ENCODE data around the gene NKAIN2.

NKAIN2 gene

DNA sequence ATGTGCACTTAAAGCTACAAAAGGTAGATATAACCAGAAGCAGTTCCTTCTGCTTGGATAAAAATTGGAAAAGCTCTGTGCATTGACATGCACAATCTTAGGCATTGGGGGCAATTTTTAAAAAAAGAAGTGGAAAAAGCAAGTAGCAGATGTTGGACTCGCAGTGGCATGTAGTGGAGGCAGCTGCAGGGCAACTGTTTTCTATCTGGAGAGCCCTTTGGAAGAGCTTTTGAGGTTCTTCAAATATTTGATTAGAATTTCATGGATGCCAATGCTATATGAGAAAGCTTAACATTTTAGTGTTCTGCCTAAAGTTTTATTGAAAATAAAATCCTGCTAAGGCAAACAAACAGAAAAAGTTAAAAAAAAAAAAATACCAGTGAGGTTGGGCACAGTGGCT lies 770.3 kb downstream of the NKAIN2 start:
- no peak overlapping the region for H3K4me3 ChIP-seq (ENCODE audit: low read length)
- H3K27me3 ChIP-seq (ENCODE audit: control insufficient read depth, insufficient read depth, low read length), result no peaks in the 10 kb centered on the region
- H3K27ac ChIP-seq (ENCODE audit: low read length), result no peak overlapping the region
- no peaks in the 10 kb centered on the region for H3K36me3 ChIP-seq (ENCODE audit: control insufficient read depth, low read depth, low read length)
- H3K4me1 ChIP-seq (ENCODE audit: control insufficient read depth, low read depth, low read length), result no peaks in the 10 kb centered on the region
- no peak overlapping the region for H3K9ac ChIP-seq (ENCODE audit: low read length)
- no peaks in the 10 kb centered on the region for H3K9me3 ChIP-seq (ENCODE audit: control insufficient read depth, low read depth, low read length)

DNA sequence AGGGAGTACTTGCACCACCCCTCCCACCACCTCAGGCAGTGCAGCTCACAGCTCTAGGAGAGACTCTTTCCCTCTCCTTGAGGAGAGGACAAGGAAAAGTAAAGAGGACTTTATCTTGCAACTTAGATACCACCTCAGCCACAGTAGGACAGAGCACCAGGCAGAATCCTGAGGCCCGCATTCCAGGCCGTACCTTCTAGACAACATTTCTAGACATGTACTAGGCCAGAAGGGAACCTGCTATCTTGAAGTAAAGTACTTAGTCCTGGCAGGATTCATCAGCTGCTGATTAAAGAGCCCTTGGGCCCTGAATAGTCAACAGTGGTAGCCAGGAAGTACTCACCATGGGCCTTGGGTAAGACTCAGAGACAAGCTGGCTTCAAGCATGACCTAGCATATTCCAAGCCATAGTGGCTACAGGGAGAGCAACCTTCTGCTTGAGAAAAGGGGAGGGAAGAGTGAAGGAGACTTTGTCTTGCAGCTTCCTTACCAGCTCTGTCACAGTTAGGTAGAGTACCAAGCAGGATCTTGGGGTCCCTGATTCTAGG lies 774.1 kb downstream of the NKAIN2 start:
- no peak overlapping the region for H3K9ac ChIP-seq (ENCODE audit: low read length)
- no peak overlapping the region for H3K27ac ChIP-seq (ENCODE audit: low read length)

DNA sequence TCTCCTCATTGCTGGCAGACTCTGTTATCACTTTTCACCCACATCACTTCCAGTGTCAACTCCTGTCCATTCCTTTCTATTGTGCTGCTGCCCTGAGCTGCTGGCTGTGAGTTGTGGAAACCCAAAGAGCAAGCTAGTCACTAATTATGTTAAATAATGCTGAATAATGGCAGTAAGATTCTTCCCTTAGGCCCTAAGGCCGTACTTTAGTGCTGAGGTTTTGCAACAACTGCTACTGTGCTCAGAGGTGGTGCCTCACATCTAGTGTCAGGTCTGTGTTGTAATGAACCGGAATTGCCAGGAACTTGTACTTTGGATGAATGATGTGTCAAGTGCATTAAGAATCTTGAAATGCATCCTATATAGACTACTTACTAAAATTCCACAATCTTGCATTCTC lies 786.3 kb downstream of the NKAIN2 start:
- Histone ChIP-seq H3K36me3 (ENCODE audit: control insufficient read depth, low read depth, low read length) (no peaks in the 10 kb centered on the region), H3K4me1 (ENCODE audit: control insufficient read depth, low read depth, low read length) (no peaks in the 10 kb centered on the region), H3K4me3 (ENCODE audit: low read length) (no peak overlapping the region), H3K9ac (ENCODE audit: low read length) (no peak overlapping the region), H3K9me3 (ENCODE audit: control insufficient read depth, low read depth, low read length) (no peaks in the 10 kb centered on the region), H3K27me3 (ENCODE audit: control insufficient read depth, insufficient read depth, low read length) (no peaks in the 10 kb centered on the region), H3K27ac (ENCODE audit: low read length) (no peak overlapping the region)

More for the DNA sequence above, 774.1 kb downstream of the NKAIN2 start:
- H3K4me1 ChIP-seq (ENCODE audit: control insufficient read depth, low read depth, low read length), result no peaks in the 10 kb centered on the region
- no peaks in the 10 kb centered on the region for H3K9me3 ChIP-seq (ENCODE audit: control insufficient read depth, low read depth, low read length)
- no peaks in the 10 kb centered on the region for H3K27me3 ChIP-seq (ENCODE audit: control insufficient read depth, insufficient read depth, low read length)
- H3K4me3 ChIP-seq (ENCODE audit: low read length), result no peak overlapping the region
- no peaks in the 10 kb centered on the region for H3K36me3 ChIP-seq (ENCODE audit: control insufficient read depth, low read depth, low read length)

DNA sequence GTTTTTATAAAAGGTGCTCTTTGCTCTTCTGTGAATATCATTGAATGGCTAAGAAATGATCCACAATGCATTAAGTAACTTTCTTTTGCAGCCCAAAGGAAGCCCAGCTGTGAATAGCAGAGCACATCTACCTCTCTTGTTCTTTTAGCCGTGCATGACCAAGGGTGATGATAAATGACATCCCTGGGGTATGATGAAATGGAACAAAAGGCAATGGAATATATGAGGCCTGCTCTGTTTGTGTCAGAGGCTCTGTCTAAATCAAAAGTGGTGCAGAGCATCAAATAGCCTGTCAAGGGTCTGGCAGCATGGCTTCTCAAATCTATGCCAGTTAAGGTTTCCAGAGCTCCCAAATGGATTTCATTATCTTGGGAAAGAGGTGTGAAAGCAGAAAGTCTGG lies 796.0 kb downstream of the NKAIN2 start:
- no peaks in the 10 kb centered on the region for H3K27me3 ChIP-seq (ENCODE audit: control insufficient read depth, insufficient read depth, low read length)
- H3K9me3 ChIP-seq (ENCODE audit: control insufficient read depth, low read depth, low read length), result no peaks in the 10 kb centered on the region
- no peak overlapping the region for H3K4me3 ChIP-seq (ENCODE audit: low read length)

DNA sequence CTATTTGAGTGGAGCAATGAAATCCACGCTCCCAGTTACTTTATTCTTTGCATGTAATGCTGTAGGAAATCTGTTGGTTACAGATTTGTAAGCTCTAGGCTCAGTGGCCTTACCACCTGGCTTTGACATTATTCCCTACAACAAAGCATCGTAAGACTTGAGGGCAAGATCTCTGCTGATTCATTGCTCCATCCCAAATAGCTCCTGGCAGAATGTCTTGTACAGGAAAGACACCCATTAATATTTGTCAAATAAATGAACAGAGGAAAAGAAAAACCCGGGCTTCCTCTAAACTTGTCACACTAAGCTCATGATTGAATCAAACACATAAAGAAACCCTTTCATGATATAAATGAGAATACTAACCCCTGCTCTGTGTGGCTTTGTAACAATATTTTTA lies 801.1 kb downstream of the NKAIN2 start:
- H3K4me1 ChIP-seq (ENCODE audit: control insufficient read depth, low read depth, low read length), result no peaks in the 10 kb centered on the region
- H3K9ac ChIP-seq (ENCODE audit: low read length), result no peak overlapping the region
- no peak overlapping the region for H3K27ac ChIP-seq (ENCODE audit: low read length)
- no peaks in the 10 kb centered on the region for H3K9me3 ChIP-seq (ENCODE audit: control insufficient read depth, low read depth, low read length)
- H3K4me3 ChIP-seq (ENCODE audit: low read length), result no peak overlapping the region
- H3K27me3 ChIP-seq (ENCODE audit: control insufficient read depth, insufficient read depth, low read length), result no peaks in the 10 kb centered on the region
- H3K36me3 ChIP-seq (ENCODE audit: control insufficient read depth, low read depth, low read length), result no peaks in the 10 kb centered on the region

More for the DNA sequence above, 796.0 kb downstream of the NKAIN2 start:
- Histone ChIP-seq H3K36me3 (ENCODE audit: control insufficient read depth, low read depth, low read length) (no peaks in the 10 kb centered on the region), H3K9ac (ENCODE audit: low read length) (no peak overlapping the region), H3K27ac (ENCODE audit: low read length) (no peak overlapping the region), H3K4me1 (ENCODE audit: control insufficient read depth, low read depth, low read length) (no peaks in the 10 kb centered on the region)

DNA sequence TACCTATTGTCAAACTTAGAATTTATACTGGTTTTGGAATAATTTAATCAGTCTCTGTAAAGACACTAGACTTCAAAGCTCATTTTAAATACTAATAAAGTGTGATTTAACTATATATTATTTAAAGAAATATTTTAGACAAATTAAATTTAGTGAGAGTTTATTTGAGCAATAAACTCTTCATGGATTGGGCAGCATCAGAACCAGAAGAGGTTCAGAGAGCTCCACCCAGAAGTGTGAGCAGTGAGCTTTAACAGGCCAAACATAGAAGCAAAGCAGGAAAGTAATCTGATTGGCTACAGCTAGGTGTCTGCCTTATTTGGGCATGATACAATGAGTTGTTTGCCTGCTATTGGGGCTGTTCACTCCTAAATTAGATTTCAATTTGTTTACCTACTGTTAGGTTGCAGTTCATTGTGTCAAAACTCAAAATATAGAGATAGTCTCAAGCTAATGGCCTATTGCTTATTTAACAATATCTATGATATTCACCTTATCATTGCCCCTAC lies 803.5 kb downstream of the NKAIN2 start:
- H3K36me3 ChIP-seq (ENCODE audit: control insufficient read depth, low read depth, low read length), result no peaks in the 10 kb centered on the region
- no peak overlapping the region for H3K9ac ChIP-seq (ENCODE audit: low read length)
- H3K4me3 ChIP-seq (ENCODE audit: low read length), result no peak overlapping the region
- H3K27me3 ChIP-seq (ENCODE audit: control insufficient read depth, insufficient read depth, low read length), result no peaks in the 10 kb centered on the region
- no peaks in the 10 kb centered on the region for H3K9me3 ChIP-seq (ENCODE audit: control insufficient read depth, low read depth, low read length)
- H3K4me1 ChIP-seq (ENCODE audit: control insufficient read depth, low read depth, low read length), result no peaks in the 10 kb centered on the region
- H3K27ac ChIP-seq (ENCODE audit: low read length), result no peak overlapping the region

DNA sequence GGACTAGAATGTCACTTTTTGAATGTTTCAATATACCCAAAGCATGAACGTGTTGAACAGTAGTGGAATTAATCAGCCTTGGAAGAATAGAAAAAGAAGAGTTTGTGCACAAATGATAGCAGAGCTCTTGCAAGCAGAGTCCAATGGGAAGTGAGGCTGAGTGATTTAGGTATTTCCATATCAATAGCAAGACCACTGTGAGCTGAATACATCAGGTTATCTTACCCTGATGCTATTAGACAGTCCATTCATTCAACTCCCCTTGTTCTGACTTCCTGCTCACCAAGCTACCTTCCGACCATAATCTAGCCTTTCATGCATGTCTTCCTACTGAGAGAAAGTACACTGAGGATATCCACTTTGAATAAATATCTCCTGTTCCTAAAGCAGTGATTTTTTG lies 809.4 kb downstream of the NKAIN2 start:
- Histone ChIP-seq H3K4me3 (ENCODE audit: low read length) (no peak overlapping the region), H3K27me3 (ENCODE audit: control insufficient read depth, insufficient read depth, low read length) (no peaks in the 10 kb centered on the region), H3K36me3 (ENCODE audit: control insufficient read depth, low read depth, low read length) (no peaks in the 10 kb centered on the region), H3K4me1 (ENCODE audit: control insufficient read depth, low read depth, low read length) (peaks cover 8% of the 10 kb centered on the region), H3K9ac (ENCODE audit: low read length) (no peak overlapping the region), H3K27ac (ENCODE audit: low read length) (no peak overlapping the region), H3K9me3 (ENCODE audit: control insufficient read depth, low read depth, low read length) (no peaks in the 10 kb centered on the region)

DNA sequence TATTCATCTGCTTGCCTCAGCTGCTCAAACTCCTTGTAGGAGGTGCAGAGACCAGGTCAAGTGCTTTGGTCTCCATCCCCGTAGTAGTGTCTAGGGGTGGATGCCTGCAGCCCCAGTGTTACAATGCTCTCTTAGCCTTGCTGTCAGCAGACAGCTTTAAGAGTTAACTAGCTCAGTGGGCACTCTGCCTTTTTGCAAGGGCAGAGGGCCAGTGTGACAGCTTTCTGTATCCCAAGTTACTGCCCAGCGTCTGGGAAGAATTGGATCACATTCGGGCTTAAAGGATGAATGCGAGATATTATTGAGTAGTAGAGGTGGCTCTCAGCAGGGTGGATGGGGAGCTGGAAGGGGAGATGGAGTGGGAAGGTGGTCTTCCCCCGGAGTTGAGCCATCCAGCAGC lies 818.7 kb downstream of the NKAIN2 start:
- no peaks in the 10 kb centered on the region for H3K9me3 ChIP-seq (ENCODE audit: control insufficient read depth, low read depth, low read length)
- no peaks in the 10 kb centered on the region for H3K4me1 ChIP-seq (ENCODE audit: control insufficient read depth, low read depth, low read length)
- no peak overlapping the region for H3K9ac ChIP-seq (ENCODE audit: low read length)
- no peak overlapping the region for H3K4me3 ChIP-seq (ENCODE audit: low read length)
- H3K36me3 ChIP-seq (ENCODE audit: control insufficient read depth, low read depth, low read length), result no peaks in the 10 kb centered on the region
- no peaks in the 10 kb centered on the region for H3K27me3 ChIP-seq (ENCODE audit: control insufficient read depth, insufficient read depth, low read length)
- H3K27ac ChIP-seq (ENCODE audit: low read length), result no peak overlapping the region

DNA sequence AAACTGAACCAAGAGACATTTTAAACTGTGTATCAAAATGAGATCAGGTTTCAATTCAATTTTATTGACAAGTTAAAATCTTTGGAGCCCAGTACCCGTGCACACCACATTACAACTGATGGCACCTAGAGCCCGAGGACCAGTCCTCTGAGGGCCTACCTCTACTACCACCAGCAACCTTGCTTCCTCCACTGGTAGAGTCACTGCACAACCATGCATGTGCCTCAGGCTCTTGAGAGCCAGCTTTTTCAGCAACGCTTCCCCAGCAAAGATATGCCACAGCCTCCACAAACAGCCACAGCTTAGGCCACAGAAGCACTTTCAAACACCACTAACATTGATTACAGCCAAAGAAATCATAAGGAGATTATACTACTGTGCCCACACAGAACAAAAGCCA lies 830.0 kb downstream of the NKAIN2 start:
- Histone ChIP-seq H3K9ac (ENCODE audit: low read length) (no peak overlapping the region), H3K36me3 (ENCODE audit: control insufficient read depth, low read depth, low read length) (no peaks in the 10 kb centered on the region), H3K4me1 (ENCODE audit: control insufficient read depth, low read depth, low read length) (no peaks in the 10 kb centered on the region), H3K9me3 (ENCODE audit: control insufficient read depth, low read depth, low read length) (no peaks in the 10 kb centered on the region), H3K27ac (ENCODE audit: low read length) (no peak overlapping the region), H3K4me3 (ENCODE audit: low read length) (no peak overlapping the region), H3K27me3 (ENCODE audit: control insufficient read depth, insufficient read depth, low read length) (no peaks in the 10 kb centered on the region)

DNA sequence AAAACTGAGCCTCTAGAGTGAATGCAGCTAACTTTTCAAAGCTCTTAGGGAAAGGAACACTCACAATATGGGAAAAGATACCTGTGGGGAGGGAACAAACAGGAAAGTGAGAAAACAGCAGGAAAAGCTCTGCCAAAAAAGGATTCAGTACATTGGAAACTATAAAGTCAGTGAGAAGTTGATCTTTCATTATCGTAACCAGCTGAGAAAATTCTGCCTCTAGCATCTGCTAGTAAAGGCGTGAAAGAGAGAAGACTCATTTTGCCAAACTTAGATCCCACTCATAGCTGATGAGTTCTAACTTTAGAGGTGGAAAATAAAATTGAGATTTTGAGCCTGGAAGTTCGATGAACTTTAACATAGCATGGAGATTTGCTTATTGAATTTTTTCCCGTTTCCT lies 836.8 kb downstream of the NKAIN2 start:
- no peak overlapping the region for H3K4me3 ChIP-seq (ENCODE audit: low read length)
- H3K9ac ChIP-seq (ENCODE audit: low read length), result no peak overlapping the region
- H3K36me3 ChIP-seq (ENCODE audit: control insufficient read depth, low read depth, low read length), result no peaks in the 10 kb centered on the region
- H3K27ac ChIP-seq (ENCODE audit: low read length), result no peak overlapping the region
- no peaks in the 10 kb centered on the region for H3K4me1 ChIP-seq (ENCODE audit: control insufficient read depth, low read depth, low read length)
- no peaks in the 10 kb centered on the region for H3K27me3 ChIP-seq (ENCODE audit: control insufficient read depth, insufficient read depth, low read length)
- no peaks in the 10 kb centered on the region for H3K9me3 ChIP-seq (ENCODE audit: control insufficient read depth, low read depth, low read length)

DNA sequence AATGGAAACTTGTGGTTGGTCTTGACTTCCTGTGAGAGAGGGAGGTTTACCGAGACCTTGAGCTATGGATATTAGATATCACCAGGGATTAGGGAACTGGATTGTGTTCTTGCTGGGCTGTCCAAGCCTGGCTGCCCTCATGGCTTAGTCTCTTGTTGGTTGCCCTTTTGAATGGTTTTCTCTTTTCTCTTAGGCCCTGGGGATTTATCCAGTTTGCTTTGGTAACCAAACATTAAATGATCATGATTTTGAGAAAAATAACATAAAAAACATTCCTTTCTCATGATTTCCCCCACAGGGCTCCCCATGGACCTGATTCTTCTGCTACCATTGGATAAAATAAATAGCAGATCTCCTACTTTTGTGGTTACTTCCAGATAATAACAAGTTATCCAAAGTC lies 852.2 kb downstream of the NKAIN2 start:
- no peak overlapping the region for H3K9ac ChIP-seq (ENCODE audit: low read length)
- H3K27ac ChIP-seq (ENCODE audit: low read length), result no peak overlapping the region
- H3K4me1 ChIP-seq (ENCODE audit: control insufficient read depth, low read depth, low read length), result peaks cover 7% of the 10 kb centered on the region
- no peak overlapping the region for H3K4me3 ChIP-seq (ENCODE audit: low read length)
- H3K27me3 ChIP-seq (ENCODE audit: control insufficient read depth, insufficient read depth, low read length), result no peaks in the 10 kb centered on the region
- H3K36me3 ChIP-seq (ENCODE audit: control insufficient read depth, low read depth, low read length), result no peaks in the 10 kb centered on the region
- no peaks in the 10 kb centered on the region for H3K9me3 ChIP-seq (ENCODE audit: control insufficient read depth, low read depth, low read length)

DNA sequence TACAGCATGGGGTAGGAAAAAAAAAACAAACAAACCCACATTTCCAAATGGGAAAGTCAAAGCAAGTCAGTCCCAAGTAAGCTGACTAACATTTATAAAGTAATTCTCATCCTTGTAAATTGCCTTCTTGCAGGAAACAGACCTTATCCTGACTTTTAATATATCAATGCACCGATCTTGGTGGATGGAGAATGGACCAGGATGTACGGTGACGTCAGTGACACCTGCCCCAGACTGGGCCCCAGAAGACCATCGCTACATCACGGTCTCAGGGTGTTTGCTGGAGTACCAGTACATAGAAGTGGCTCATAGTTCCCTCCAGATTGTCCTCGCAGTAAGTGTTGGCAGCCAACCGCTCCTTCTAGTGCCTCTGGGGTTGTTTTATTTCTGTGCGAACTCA lies 854.4 kb downstream of the NKAIN2 start:
- Histone ChIP-seq H3K9ac (ENCODE audit: low read length) (no peak overlapping the region), H3K4me3 (ENCODE audit: low read length) (no peak overlapping the region), H3K9me3 (ENCODE audit: control insufficient read depth, low read depth, low read length) (no peaks in the 10 kb centered on the region), H3K27me3 (ENCODE audit: control insufficient read depth, insufficient read depth, low read length) (no peaks in the 10 kb centered on the region), H3K27ac (ENCODE audit: low read length) (no peak overlapping the region), H3K4me1 (ENCODE audit: control insufficient read depth, low read depth, low read length) (peaks cover 18% of the 10 kb centered on the region), H3K36me3 (ENCODE audit: control insufficient read depth, low read depth, low read length) (no peaks in the 10 kb centered on the region)
